Muscle layer of colon (tissue), 2 donors: ENCODE results near the gene LRRC14B.

Experiments used
- H3K27ac ChIP-seq: one replicate; pipeline ENCODE4 v1.7.0; 2013; ENCODE audit warnings: low read depth, mild to moderate bottlenecking, low read length, moderate library complexity
- H3K27me3 ChIP-seq, 2 donors: one replicate each; pipeline ENCODE4 v1.7.0; 2013; ENCODE audit warnings: low read length in 2 of 2, mild to moderate bottlenecking in 2 of 2; ENCODE audit not compliant: insufficient read depth in 2 of 2, control insufficient read depth in 1 of 2
- H3K36me3 ChIP-seq: one replicate; pipeline ENCODE4 v1.7.0; 2013; ENCODE audit warnings: mild to moderate bottlenecking, low read length; ENCODE audit not compliant: insufficient read depth
- H3K4me1 ChIP-seq: one replicate; pipeline ENCODE4 v1.7.0; 2013; ENCODE audit warnings: mild to moderate bottlenecking, low read length; ENCODE audit not compliant: insufficient read depth
- H3K4me3 ChIP-seq, 2 donors: one replicate each; pipeline ENCODE4 v1.7.0; 2013; ENCODE audit warnings: low read length in 2 of 2, low read depth in 1 of 2, mild to moderate bottlenecking in 1 of 2, moderate library complexity in 1 of 2
- H3K9ac ChIP-seq: one replicate; pipeline ENCODE4 v1.7.0; 2013; ENCODE audit warnings: low read length
- H3K9me3 ChIP-seq: one replicate; pipeline ENCODE4 v1.7.0; 2013; ENCODE audit warnings: mild to moderate bottlenecking, low read length
- donor health status: abdominal sarcoma.
- donor health status: Adenocarcinoma of cecum.

Gene LRRC14B

GRCh38 chr5:154236-154635 is 37.1 kb upstream of the LRRC14B start:
- H3K36me3 ChIP-seq = no peaks in the 10 kb centered on the region
- peaks cover 0 to 4% of the 10 kb centered on the region in 2 donors for H3K27me3 ChIP-seq
- no peak overlapping the region for H3K27ac ChIP-seq
- H3K4me1 ChIP-seq = no peaks in the 10 kb centered on the region
- no peak overlapping the region for H3K4me3 ChIP-seq
- H3K9ac ChIP-seq = no peak overlapping the region
- no peaks in the 10 kb centered on the region for H3K9me3 ChIP-seq

DNA sequence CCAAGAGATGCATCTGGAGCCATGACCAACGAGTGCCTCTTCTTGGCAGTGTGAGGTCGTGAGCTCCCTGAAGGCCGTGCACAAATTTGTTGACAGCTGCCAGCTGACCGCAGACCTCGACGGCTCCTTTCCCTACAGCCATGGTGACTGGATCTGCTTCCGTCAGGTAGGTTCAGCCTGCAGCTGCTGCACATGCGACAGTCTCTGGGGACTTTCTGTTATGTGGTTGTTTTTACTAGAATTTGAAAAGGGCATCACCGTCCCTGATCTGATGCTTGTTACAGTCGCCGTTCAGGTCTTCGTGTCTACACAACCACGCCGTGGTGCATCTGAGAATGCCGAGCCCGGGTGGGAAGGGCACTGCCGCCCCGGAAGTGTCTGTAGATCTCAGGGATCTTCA is 36.5 kb upstream of the LRRC14B start:
- Histone ChIP-seq H3K27ac (no peak overlapping the region), H3K9ac (no peak overlapping the region), H3K4me1 (no peaks in the 10 kb centered on the region), H3K9me3 (no peaks in the 10 kb centered on the region), H3K4me3 (no peak overlapping the region), H3K27me3 (peaks cover 0 to 4% of the 10 kb centered on the region in 2 donors), H3K36me3 (no peaks in the 10 kb centered on the region)

DNA sequence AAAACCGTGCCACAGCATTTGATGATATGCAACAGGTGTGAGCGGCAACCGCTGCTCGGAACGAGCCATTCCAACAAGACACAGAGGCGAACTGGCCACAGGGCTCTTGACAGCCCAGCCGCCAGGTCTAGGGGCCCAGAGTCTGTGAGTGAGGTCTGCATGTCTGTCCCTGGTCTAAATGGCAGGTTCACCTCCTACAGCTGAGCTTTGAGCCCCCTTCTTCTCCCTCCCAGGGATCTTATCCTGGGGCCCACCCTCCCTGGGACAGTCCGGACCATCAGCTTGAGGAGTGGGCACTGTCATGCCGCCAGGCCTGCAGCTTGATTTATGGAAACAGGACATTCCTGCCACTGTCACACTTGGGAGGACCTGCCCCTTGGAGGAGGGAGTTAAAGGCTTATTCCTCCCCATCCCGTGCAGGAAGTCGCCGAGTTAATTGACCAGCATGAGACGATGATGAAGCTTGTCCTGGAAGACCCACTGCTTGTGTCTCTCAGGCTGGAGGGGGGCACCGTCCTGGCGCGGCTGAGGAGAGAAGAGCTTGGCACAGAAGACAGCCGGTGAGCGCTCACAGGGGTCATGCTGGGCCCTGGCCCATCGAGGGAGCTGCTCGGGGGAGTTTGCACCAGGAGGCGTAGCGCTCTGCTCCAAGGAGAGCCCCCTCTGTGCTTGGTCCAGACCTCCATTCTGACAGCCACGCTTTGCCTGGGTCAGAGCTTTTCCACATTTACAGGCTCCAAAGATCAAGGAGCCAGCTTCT is 35.5 kb upstream of the LRRC14B start:
- Histone ChIP-seq H3K9ac (no peak overlapping the region), H3K27ac (no peak overlapping the region), H3K4me3 (no peak overlapping the region), H3K9me3 (no peaks in the 10 kb centered on the region), H3K36me3 (no peaks in the 10 kb centered on the region), H3K27me3 (peaks cover 0 to 4% of the 10 kb centered on the region in 2 donors), H3K4me1 (no peaks in the 10 kb centered on the region)

DNA sequence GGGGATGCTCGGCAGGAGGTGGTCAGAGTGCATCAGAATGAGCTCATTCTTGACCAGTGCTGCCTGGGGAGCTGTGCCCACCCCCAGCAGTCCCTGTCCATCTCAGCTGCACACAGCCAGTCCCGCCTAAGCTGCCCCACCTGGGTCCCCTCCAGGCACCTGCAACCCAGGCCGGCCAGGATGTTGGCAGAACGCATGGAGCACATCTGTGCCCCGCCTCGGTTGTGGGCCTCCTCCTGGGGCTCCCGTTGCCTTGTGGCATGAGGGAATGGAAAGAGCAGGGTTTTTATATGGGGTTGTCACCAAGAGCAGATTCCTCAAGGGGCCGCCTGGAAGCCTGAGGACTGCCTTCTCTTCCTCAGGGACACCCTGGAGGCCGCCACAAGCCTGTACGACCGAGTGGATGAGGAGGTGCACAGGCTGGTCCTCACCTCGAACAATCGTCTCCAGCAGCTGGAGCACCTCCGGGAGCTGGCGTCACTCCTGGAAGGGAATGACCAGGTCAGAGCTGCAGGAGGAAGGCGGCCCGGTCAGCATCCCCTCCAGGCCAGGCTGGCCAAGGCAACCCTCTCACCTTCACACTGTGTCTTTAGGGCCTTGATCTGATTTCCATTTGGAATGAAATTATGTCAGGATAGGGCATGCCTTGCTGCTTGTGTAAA is 34.8 kb upstream of the LRRC14B start:
- Histone ChIP-seq H3K36me3 (no peaks in the 10 kb centered on the region), H3K9me3 (no peaks in the 10 kb centered on the region), H3K27ac (no peak overlapping the region), H3K4me1 (no peaks in the 10 kb centered on the region), H3K4me3 (no peak overlapping the region), H3K9ac (no peak overlapping the region), H3K27me3 (peaks cover 0 to 4% of the 10 kb centered on the region in 2 donors)

DNA sequence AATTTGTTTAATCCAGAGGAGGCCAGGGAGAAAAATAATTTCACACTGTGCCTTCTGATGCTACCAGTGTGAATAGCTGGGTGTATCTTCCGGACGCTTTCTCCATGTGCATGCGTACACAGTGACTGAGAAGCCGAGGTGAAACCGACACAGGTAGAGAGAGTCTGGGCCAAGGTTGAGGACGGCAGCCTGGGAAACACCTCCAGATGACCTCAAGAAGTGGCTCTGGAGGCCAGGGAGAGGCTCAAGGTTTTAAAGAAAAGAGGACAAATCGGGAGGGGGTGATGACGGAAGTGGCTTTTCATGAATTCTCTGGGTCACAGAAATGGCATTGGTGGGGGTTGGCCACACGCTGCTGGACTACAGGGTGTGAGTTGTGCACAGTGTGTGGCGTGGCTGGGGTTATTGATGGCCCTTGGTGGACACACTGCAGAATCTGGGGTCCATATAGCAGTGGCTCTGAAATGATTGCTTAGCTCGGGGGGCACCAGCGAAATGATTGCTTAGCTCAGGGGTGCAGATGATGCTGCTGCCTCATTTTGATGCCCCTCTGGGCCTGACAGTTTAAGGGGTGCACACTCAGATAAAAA is 34.1 kb upstream of the LRRC14B start:
- no peak overlapping the region for H3K27ac ChIP-seq
- no peaks in the 10 kb centered on the region for H3K9me3 ChIP-seq
- H3K27me3 ChIP-seq = peaks cover 0 to 4% of the 10 kb centered on the region in 2 donors
- H3K9ac ChIP-seq = no peak overlapping the region
- H3K4me3 ChIP-seq = no peak overlapping the region
- no peaks in the 10 kb centered on the region for H3K4me1 ChIP-seq
- no peaks in the 10 kb centered on the region for H3K36me3 ChIP-seq

- Histone ChIP-seq H3K9me3 (no peaks in the 10 kb centered on the region), H3K4me3 (no peak overlapping the region), H3K4me1 (no peaks in the 10 kb centered on the region), H3K27me3 (peaks cover 0 to 4% of the 10 kb centered on the region in 2 donors), H3K36me3 (no peaks in the 10 kb centered on the region), H3K27ac (no peak overlapping the region), H3K9ac (no peak overlapping the region)
Measured at GRCh38 chr5:157801-158200, 33.5 kb upstream of the LRRC14B start.

GRCh38 chr5:158807-159447 is 32.4 kb upstream of the LRRC14B start:
- H3K27ac ChIP-seq = no peak overlapping the region
- no peaks in the 10 kb centered on the region for H3K36me3 ChIP-seq
- no peaks in the 10 kb centered on the region for H3K9me3 ChIP-seq
- H3K9ac ChIP-seq = no peak overlapping the region
- H3K4me1 ChIP-seq = no peaks in the 10 kb centered on the region
- H3K4me3 ChIP-seq = no peak overlapping the region
- peaks cover 0 to 4% of the 10 kb centered on the region in 2 donors for H3K27me3 ChIP-seq

DNA sequence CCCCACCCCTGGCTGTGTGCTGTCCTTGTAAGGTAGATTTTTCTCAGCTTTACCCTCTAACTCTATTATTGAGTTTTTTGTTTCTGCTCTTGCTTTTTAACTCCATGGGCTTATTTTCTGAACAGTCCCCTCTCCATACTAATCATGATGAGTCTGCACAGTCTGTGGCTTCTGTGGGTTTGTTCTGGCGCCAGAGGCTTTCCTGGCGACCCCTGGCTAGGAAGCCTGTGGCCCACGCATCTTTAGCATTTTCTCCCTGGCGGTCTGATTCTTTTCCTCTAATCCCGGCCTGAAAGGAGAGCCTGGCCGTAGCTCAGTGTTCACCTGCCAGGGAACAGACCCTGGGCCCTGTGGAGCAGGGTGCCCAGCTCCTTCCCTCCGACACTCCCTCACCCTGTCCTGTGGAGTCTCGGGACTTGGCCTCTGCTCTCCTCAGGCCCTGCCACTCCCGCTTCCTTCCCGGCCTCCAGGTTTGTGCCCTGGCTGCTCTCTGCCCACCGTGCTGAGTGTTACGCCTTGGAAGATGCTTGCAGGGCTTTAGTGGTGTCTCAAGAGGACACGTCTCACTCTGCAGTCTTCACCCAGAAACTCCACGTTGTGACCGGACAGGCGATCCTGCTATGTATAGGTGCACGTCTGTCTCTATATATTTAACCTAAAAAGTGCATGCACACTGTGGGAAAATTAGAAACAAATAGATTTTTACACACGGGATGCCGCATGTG is 31.7 kb upstream of the LRRC14B start:
- no peak overlapping the region for H3K4me3 ChIP-seq
- H3K27ac ChIP-seq = no peak overlapping the region
- H3K4me1 ChIP-seq = no peaks in the 10 kb centered on the region
- H3K9me3 ChIP-seq = no peaks in the 10 kb centered on the region
- peaks cover 0 to 4% of the 10 kb centered on the region in 2 donors for H3K27me3 ChIP-seq
- no peak overlapping the region for H3K9ac ChIP-seq
- no peaks in the 10 kb centered on the region for H3K36me3 ChIP-seq

DNA sequence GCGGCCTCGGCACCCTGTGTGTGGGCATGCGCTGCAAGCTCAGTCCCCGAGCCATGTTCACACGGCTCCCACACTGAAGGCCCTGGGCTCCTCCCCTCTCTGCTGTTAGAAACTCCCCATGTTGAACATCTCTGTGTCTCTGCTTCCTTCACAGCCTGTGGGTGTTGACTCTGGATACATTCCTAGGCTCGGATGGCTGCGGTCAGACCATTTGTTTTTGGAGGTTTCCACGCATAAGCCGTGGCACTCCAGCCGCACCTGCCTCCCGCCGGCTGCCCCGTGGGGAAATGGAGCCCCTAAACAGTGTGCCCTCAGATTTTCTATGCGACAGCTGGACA is 31.2 kb upstream of the LRRC14B start:
- Histone ChIP-seq H3K4me3 (no peak overlapping the region), H3K9ac (no peak overlapping the region), H3K9me3 (no peaks in the 10 kb centered on the region), H3K36me3 (no peaks in the 10 kb centered on the region), H3K27me3 (peaks cover 0 to 4% of the 10 kb centered on the region in 2 donors), H3K4me1 (no peaks in the 10 kb centered on the region), H3K27ac (no peak overlapping the region)

GRCh38 chr5:160921-161802 is 30.1 kb upstream of the LRRC14B start:
- peaks cover 0 to 4% of the 10 kb centered on the region in 2 donors for H3K27me3 ChIP-seq
- no peaks in the 10 kb centered on the region for H3K9me3 ChIP-seq
- no peak overlapping the region for H3K9ac ChIP-seq
- H3K4me3 ChIP-seq = no peak overlapping the region
- H3K36me3 ChIP-seq = no peaks in the 10 kb centered on the region
- no peaks in the 10 kb centered on the region for H3K4me1 ChIP-seq
- H3K27ac ChIP-seq = no peak overlapping the region
